HCT116 (cell line): Measurements from ENCODE around the gene TEAD1. TPM values are rescaled to one million over a fixed set of nuclear protein-coding genes. Genes with fewer than 3 reads are reported as not detected.

ENCODE experiments used
- ATAC-seq: fragments of 200-7000 bp; cut with Tn5 transposase; 2 replicates; pipeline ENCODE4 v1.9.1; 2020; ENCODE audit warnings: mild to moderate bottlenecking, moderate library complexity
- BruUV-seq: library from RNA; stranded (reverse); fragments of 400-500 nt; replicated peaks from 2 replicates; lab custom pipeline; 2021; lab: Mats Ljungman, UMichigan
- CTCF ChIA-PET: fragments of 300-600 bp; sonication (Branson Sonifier 250); formaldehyde crosslinking; loops from one replicate; lab custom pipeline; 2021; ENCODE audit warnings: antibody characterized with exemption; lab: Charles Lee
- POLR2A ChIA-PET: fragments of 300-600, 350-600 bp; sonication (Branson Sonifier 250); formaldehyde crosslinking; loops from one replicate; lab custom pipeline; 2021; ENCODE audit warnings: antibody characterized with exemption; lab: Charles Lee
- RAD21 ChIA-PET, 2 experiments: fragments of 300-600 bp; sonication (Branson Sonifier 250); formaldehyde crosslinking; loops; one replicate each; lab custom pipeline; 2023; ENCODE audit warnings: low total read pairs in 2 of 2; ENCODE audit not compliant: uncharacterized antibody in 2 of 2, unreplicated experiment in 2 of 2, low non-redundant PET in 1 of 2; lab: Charles Lee
- DNase-seq: peaks from one replicate; pipeline ENCODE4 v3.0.0-alpha.2; 2010; ENCODE audit warnings: low read depth, low spot score
- H2AFZ ChIP-seq: fragments of 200-600 bp; shearing (Covaris generic), sonication (generic); 2 replicates; pipeline ENCODE4 v1.6.1; 2017; ENCODE audit warnings: low read depth, mixed run types, mixed read lengths, antibody characterized with exemption, low read length; ENCODE audit not compliant: poor library complexity, severe bottlenecking
- H3K27ac ChIP-seq: 2 replicates; pipeline ENCODE4 v1.5.1; 2012; ENCODE audit warnings: low read depth, low read length
- H3K27me3 ChIP-seq: fragments of 200-600 bp; sonication (generic); 2 replicates; pipeline ENCODE4 v1.6.1; 2016; ENCODE audit warnings: mixed run types, low read length, mixed read lengths; ENCODE audit not compliant: insufficient read depth
- H3K36me3 ChIP-seq, 2 experiments: fragments of 200-500 bp in 1 of 2; fragments of 200-600 bp in 1 of 2; sonication (Bioruptor generic) in 1 of 2; sonication (generic) in 1 of 2; 2 replicates each; pipeline versions ENCODE4 v1.5.1 to v1.6.1; 2014 to 2016; ENCODE audit warnings: low read length in 2 of 2, inconsistent platforms in 1 of 2, mixed read lengths in 1 of 2, mixed run types in 1 of 2; ENCODE audit not compliant: insufficient read depth in 2 of 2, control insufficient read depth in 1 of 2
- H3K4me1 ChIP-seq, 2 experiments: fragments of 200-600 bp in 1 of 2; sonication (generic) in 1 of 2; 2 replicates each; pipeline versions ENCODE4 v1.5.1 to v1.6.1; 2012 to 2017; ENCODE audit warnings: low read length in 2 of 2, inconsistent platforms in 1 of 2, mild to moderate bottlenecking in 1 of 2, mixed read lengths in 1 of 2, mixed run types in 1 of 2, moderate library complexity in 1 of 2; ENCODE audit not compliant: insufficient read depth in 2 of 2, control insufficient read depth in 1 of 2
- H3K4me2 ChIP-seq: fragments of 200-600 bp; sonication (generic); 2 replicates; pipeline ENCODE4 v1.6.1; 2017; ENCODE audit warnings: mixed run types, low read length, mixed read lengths
- H3K4me3 ChIP-seq, 2 experiments: fragments of 200-600 bp in 1 of 2; sonication (generic) in 1 of 2; replicated peaks in 1 of 2; 2 replicates each; pipeline ENCODE4 v1.5.1; 2011 to 2016; ENCODE audit warnings: low read length in 2 of 2, control low read depth in 1 of 2, low read depth in 1 of 2, mild to moderate bottlenecking in 1 of 2, mixed read lengths in 1 of 2, mixed run types in 1 of 2
- H3K79me2 ChIP-seq: fragments of 200-600 bp; sonication (generic); 2 replicates; pipeline ENCODE4 v1.6.1; 2017; ENCODE audit warnings: mild to moderate bottlenecking, mixed run types, low read length, moderate library complexity, mixed read lengths; ENCODE audit not compliant: insufficient read depth
- H3K9ac ChIP-seq: fragments of 200-600 bp; sonication (generic); 2 replicates; pipeline ENCODE4 v1.6.1; 2016; ENCODE audit warnings: low read length, mixed read lengths
- H3K9me2 ChIP-seq: fragments of 200-600 bp; sonication (generic), shearing (Covaris generic); 2 replicates; pipeline ENCODE4 v1.6.1; 2017; ENCODE audit warnings: mixed run types, mild to moderate bottlenecking, moderate library complexity; ENCODE audit not compliant: insufficient read depth
- H3K9me3 ChIP-seq, 2 experiments: fragments of 200-500 bp in 1 of 2; fragments of 200-600 bp in 1 of 2; sonication (Bioruptor generic) in 1 of 2; sonication (generic) in 1 of 2; 2 replicates each; pipeline ENCODE4 v1.6.1; 2014 to 2017; ENCODE audit warnings: low read length in 2 of 2, mixed read lengths in 2 of 2, inconsistent platforms in 1 of 2, low read depth in 1 of 2, mild to moderate bottlenecking in 1 of 2, mixed run types in 1 of 2, moderate library complexity in 1 of 2; ENCODE audit not compliant: control insufficient read depth in 1 of 2, insufficient read depth in 1 of 2
- H4K20me1 ChIP-seq: fragments of 200-600 bp; sonication (generic), shearing (Covaris generic); 2 replicates; pipeline ENCODE4 v1.6.1; 2017; ENCODE audit warnings: mixed run types, mild to moderate bottlenecking, moderate library complexity; ENCODE audit not compliant: insufficient read depth
- CBX3 ChIP-seq: IDR thresholded peaks from 2 replicates; pipeline ENCODE4 v1.6.1; 2012; ENCODE audit warnings: low read depth
- EZH2 ChIP-seq: fragments of 200-600 bp; sonication (generic); IDR thresholded peaks from 2 replicates; pipeline ENCODE4 v1.6.1; 2017; ENCODE audit warnings: antibody characterized with exemption, mixed run types
- FOSL1 ChIP-seq: IDR thresholded peaks from 2 replicates; pipeline ENCODE4 v1.6.1; 2012; ENCODE audit warnings: low read depth
- JUND ChIP-seq: IDR thresholded peaks from 2 replicates; pipeline ENCODE4 v1.6.1; 2012
- MAX ChIP-seq: IDR thresholded peaks from 2 replicates; pipeline ENCODE4 v1.6.1; 2012
- RAD21 ChIP-seq: IDR thresholded peaks from 2 replicates; pipeline ENCODE4 v1.6.1; 2012; ENCODE audit warnings: low read depth, mild to moderate bottlenecking
- ZBTB33 ChIP-seq: IDR thresholded peaks from 2 replicates; pipeline ENCODE4 v1.6.1; 2011; ENCODE audit warnings: mild to moderate bottlenecking, low read length, moderate library complexity; ENCODE audit not compliant: insufficient replicate concordance; ENCODE audit errors: extremely low read depth
- intact Hi-C: fragments of 100-400 bp; cut with micrococcal nuclease; formaldehyde crosslinking; loops from 2 replicates; pipeline ENCODE4 v1.10.0; 2022
- total RNA-seq: library from RNA; stranded (reverse); gene quantifications from one replicate; pipeline ENCODE4 v1.2.1, GENCODE V29; 2021; ENCODE audit not compliant: unreplicated experiment
- TF ChIP-seq, protein P1 (sequence below), 3 experiments: fragments of 200-600 bp in 1 of 3; sonication (generic) in 1 of 3; IDR thresholded peaks in 2 of 3; conservative IDR thresholded peaks in 1 of 3; 2 replicates each; pipeline ENCODE4 v1.5.1; 2012 to 2017; ENCODE audit warnings: low read depth in 2 of 3, low read length in 2 of 3, antibody characterized with exemption in 1 of 3, borderline replicate concordance in 1 of 3, control low read depth in 1 of 3, mild to moderate bottlenecking in 1 of 3, mixed read lengths in 1 of 3, mixed run types in 1 of 3, moderate library complexity in 1 of 3; ENCODE audit not compliant: insufficient read depth in 1 of 3
- TF ChIP-seq, protein P2 (sequence below): IDR thresholded peaks from 2 replicates; pipeline ENCODE4 v1.6.1; 2012; ENCODE audit warnings: low read depth

TEAD1 gene
- total RNA-seq, 1 experiment from 2014 or later: 103 TPM

DNA sequence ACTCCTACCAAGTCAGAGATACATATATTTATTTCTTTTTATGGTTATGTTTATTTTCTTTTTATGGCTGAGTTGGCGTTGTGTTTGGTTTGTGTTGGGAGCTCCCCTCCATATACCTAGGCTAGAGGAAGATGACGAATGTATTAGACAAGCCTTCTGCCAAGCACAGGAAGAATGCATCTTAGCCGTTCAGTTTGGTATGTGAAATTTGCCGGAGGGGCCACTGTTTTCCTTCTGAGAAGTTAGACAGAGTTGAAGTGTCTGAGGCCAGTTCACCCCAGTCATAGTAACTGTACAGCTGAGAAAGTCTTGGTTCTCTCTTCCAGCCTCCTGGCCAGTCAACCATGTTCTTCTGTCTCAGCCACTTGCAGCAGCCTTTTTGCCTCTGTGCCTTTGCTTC, 29.8 kb downstream of the TEAD1 start:
- POLR2A ChIA-PET: no interaction called here
- H3K36me3 ChIP-seq: no peaks in the 10 kb centered on the region
- H3K4me1 ChIP-seq: peaks cover 24 to 38% of the 10 kb centered on the region in 2 experiments
- H3K79me2 ChIP-seq: peaks cover 99% of the 10 kb centered on the region
- H3K27me3 ChIP-seq: no peaks in the 10 kb centered on the region
- intact Hi-C loops: no loop called here
- H3K9me3 ChIP-seq: no peaks in the 10 kb centered on the region
- H3K9me2 ChIP-seq: no peaks in the 10 kb centered on the region
- H2AFZ ChIP-seq: no peak overlapping the region
- no peak overlapping the region for H3K9ac ChIP-seq
- ATAC-seq (no peak), DNase-seq (no peak)
- H4K20me1 ChIP-seq: no peaks in the 10 kb centered on the region; the same call in 1 of the 2 replicates
- no peak overlapping the region for H3K4me2 ChIP-seq
- no peak overlapping the region for H3K4me3 ChIP-seq
- BruUV-seq: no TSS peak
- H3K27ac ChIP-seq: no peak overlapping the region
- CTCF ChIA-PET: no interaction called here
- TF ChIP-seq ZBTB33: no peak
- TF ChIP-seq, protein P1, sequence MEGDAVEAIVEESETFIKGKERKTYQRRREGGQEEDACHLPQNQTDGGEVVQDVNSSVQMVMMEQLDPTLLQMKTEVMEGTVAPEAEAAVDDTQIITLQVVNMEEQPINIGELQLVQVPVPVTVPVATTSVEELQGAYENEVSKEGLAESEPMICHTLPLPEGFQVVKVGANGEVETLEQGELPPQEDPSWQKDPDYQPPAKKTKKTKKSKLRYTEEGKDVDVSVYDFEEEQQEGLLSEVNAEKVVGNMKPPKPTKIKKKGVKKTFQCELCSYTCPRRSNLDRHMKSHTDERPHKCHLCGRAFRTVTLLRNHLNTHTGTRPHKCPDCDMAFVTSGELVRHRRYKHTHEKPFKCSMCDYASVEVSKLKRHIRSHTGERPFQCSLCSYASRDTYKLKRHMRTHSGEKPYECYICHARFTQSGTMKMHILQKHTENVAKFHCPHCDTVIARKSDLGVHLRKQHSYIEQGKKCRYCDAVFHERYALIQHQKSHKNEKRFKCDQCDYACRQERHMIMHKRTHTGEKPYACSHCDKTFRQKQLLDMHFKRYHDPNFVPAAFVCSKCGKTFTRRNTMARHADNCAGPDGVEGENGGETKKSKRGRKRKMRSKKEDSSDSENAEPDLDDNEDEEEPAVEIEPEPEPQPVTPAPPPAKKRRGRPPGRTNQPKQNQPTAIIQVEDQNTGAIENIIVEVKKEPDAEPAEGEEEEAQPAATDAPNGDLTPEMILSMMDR (IDR thresholded peaks at IDR 0.05 in 2 of 3, conservative IDR thresholded peaks at IDR 0.05 in 1 of 3; ENCODE audit: borderline replicate concordance in 1 of 3, insufficient read depth in 1 of 3, low read depth in 2 of 3, low read length in 2 of 3): no peak
- TF ChIP-seq RAD21: no peak
- TF ChIP-seq, protein P2, sequence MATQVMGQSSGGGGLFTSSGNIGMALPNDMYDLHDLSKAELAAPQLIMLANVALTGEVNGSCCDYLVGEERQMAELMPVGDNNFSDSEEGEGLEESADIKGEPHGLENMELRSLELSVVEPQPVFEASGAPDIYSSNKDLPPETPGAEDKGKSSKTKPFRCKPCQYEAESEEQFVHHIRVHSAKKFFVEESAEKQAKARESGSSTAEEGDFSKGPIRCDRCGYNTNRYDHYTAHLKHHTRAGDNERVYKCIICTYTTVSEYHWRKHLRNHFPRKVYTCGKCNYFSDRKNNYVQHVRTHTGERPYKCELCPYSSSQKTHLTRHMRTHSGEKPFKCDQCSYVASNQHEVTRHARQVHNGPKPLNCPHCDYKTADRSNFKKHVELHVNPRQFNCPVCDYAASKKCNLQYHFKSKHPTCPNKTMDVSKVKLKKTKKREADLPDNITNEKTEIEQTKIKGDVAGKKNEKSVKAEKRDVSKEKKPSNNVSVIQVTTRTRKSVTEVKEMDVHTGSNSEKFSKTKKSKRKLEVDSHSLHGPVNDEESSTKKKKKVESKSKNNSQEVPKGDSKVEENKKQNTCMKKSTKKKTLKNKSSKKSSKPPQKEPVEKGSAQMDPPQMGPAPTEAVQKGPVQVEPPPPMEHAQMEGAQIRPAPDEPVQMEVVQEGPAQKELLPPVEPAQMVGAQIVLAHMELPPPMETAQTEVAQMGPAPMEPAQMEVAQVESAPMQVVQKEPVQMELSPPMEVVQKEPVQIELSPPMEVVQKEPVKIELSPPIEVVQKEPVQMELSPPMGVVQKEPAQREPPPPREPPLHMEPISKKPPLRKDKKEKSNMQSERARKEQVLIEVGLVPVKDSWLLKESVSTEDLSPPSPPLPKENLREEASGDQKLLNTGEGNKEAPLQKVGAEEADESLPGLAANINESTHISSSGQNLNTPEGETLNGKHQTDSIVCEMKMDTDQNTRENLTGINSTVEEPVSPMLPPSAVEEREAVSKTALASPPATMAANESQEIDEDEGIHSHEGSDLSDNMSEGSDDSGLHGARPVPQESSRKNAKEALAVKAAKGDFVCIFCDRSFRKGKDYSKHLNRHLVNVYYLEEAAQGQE: no peak
- TF ChIP-seq FOSL1: no peak
- no peak for TF ChIP-seq EZH2
- no peak for TF ChIP-seq JUND
- no peak for TF ChIP-seq CBX3
- TF ChIP-seq MAX: no peak
- TF ChIP-seq, all 23 proteins: peak for 0
- RAD21 ChIA-PET: no interaction called here
